Measurements from ENCODE around the gene ZNHIT1.

The ZNHIT1 gene

DNA sequence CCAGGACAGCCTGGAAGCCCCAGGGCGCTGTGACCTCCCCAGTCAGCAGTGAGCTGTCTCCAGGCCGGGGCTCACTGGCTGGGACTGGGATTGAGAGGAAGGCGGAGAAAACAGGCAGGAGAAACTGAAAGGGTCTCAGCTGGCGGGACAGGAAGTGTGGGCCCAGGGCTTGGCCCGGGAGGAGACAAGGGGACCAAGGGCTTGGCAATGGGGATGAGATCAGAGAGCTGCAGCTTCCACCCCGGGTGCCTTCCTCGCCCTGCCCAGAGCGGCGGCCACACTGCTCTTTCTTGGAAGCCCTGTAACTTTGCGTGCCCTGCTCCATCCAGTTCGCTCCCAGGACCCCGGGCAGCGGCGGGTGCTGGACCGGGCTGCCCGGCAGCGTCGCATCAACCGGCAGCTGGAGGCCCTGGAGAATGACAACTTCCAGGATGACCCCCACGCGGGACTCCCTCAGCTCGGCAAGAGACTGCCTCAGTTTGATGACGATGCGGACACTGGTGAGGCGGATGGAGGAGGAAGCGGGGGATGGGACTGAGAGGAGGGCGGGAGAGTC lies 4.4 kb downstream of the ZNHIT1 start:
- no peaks in the 10 kb centered on the region for H3K9me3 ChIP-seq
- TF ChIP-seq, protein P1, sequence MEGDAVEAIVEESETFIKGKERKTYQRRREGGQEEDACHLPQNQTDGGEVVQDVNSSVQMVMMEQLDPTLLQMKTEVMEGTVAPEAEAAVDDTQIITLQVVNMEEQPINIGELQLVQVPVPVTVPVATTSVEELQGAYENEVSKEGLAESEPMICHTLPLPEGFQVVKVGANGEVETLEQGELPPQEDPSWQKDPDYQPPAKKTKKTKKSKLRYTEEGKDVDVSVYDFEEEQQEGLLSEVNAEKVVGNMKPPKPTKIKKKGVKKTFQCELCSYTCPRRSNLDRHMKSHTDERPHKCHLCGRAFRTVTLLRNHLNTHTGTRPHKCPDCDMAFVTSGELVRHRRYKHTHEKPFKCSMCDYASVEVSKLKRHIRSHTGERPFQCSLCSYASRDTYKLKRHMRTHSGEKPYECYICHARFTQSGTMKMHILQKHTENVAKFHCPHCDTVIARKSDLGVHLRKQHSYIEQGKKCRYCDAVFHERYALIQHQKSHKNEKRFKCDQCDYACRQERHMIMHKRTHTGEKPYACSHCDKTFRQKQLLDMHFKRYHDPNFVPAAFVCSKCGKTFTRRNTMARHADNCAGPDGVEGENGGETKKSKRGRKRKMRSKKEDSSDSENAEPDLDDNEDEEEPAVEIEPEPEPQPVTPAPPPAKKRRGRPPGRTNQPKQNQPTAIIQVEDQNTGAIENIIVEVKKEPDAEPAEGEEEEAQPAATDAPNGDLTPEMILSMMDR (IDR thresholded peaks at IDR 0.05; ENCODE audit: low read depth, low read length) = no peak
- no peak overlapping the region for H3K4me3 ChIP-seq (ENCODE audit: low read depth, low read length)
- peaks cover 29% of the 10 kb centered on the region for H3K36me3 ChIP-seq
- no peaks in the 10 kb centered on the region for H3K4me1 ChIP-seq
- H3K27me3 ChIP-seq = no peaks in the 10 kb centered on the region
- DNase-seq = no peak

DNA sequence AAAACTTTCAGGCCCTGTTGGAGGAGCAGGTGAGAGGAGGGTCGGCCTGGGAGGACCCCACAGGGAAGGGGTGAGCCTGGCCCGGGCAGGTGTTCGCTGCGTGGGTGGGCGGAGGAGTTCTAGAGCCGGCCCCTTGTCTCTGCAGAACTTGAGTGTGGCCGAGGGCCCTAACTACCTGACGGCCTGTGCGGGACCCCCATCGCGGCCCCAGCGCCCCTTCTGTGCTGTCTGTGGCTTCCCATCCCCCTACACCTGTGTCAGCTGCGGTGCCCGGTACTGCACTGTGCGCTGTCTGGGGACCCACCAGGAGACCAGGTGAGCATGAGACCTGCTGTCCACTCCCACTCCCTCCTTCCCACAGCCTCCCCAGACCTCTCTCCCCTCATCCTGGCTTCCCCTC lies 5.6 kb downstream of the ZNHIT1 start:
- TF ChIP-seq, protein P1 (IDR thresholded peaks at IDR 0.05; ENCODE audit: low read depth, low read length) = no peak
- Histone ChIP-seq H3K27me3 (no peaks in the 10 kb centered on the region), H3K4me3 (ENCODE audit: low read depth, low read length) (no peak overlapping the region), H3K4me1 (no peaks in the 10 kb centered on the region), H3K36me3 (peaks cover 29% of the 10 kb centered on the region), H3K9me3 (no peaks in the 10 kb centered on the region)
- DNase-seq = no peak

DNA sequence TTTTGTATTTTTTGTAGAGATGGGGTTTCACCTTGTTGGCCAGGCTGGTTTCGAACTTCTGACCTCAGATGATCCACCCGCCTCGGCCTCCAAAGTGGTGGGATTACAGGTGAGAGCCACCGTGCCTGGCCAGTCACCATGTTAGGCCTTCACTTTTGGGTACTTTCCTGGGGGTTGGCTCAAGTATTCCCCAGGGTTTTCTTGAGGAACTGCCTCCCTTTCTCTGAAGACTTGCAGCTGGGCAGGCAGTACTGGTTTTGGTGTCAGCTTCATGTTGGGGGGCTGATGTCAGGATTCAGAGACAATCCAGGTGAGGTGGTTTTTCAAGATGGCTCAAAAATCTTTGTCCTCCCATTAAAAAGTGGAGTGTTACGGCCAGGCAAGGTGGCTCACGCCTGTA lies 7.7 kb downstream of the ZNHIT1 start:
- DNase-seq = no peak
- Histone ChIP-seq H3K4me3 (ENCODE audit: low read depth, low read length) (no peak overlapping the region), H3K4me1 (no peaks in the 10 kb centered on the region), H3K36me3 (peaks cover 29% of the 10 kb centered on the region), H3K27me3 (no peaks in the 10 kb centered on the region), H3K9me3 (no peaks in the 10 kb centered on the region)
- TF ChIP-seq, protein P1 (IDR thresholded peaks at IDR 0.05; ENCODE audit: low read depth, low read length) = no peak

DNA sequence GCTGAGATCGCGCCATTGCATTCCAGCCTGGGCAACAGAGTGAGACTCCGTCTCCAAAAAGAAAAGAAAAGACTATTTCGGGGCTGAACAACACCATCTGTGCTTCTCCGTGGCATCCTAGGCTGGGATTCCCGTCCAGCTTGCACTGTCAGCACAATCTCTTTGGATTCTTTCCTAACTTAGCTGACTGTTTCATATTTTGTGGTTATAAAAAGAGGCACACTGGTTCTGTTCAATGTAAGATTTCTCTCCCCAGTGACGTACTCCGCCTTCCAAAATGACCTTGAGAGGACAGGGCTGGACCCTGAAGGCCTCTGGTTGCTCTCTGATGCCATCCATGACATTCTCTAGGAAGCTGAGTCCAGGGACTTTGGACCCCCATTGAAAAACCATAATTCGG lies 8.8 kb downstream of the ZNHIT1 start:
- no peak for DNase-seq
- TF ChIP-seq, protein P1 (IDR thresholded peaks at IDR 0.05; ENCODE audit: low read depth, low read length) = no peak
- Histone ChIP-seq H3K4me1 (peaks cover 3% of the 10 kb centered on the region), H3K36me3 (peaks cover 29% of the 10 kb centered on the region), H3K9me3 (no peaks in the 10 kb centered on the region), H3K27me3 (no peaks in the 10 kb centered on the region), H3K4me3 (ENCODE audit: low read depth, low read length) (no peak overlapping the region)

DNA sequence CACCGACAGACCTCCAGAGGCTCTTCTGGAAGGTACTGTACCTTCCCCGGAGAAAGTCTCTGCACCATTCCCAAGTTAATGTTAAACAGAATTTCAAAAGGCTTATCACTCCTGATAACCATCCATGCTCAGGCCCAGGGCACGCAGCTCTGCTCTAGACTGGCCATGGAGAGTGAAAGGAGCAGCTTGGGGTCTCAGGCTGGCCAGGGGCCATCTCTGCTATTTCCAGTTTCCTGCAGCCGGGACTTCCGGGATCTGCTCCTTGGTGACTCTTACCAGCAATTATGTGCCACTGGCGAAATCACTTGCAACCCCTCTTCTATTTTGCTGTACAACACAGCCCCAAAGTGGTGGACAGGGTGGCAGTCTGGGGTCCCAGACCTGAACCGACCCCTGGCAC lies 13.7 kb downstream of the ZNHIT1 start:
- TF ChIP-seq, protein P1 (IDR thresholded peaks at IDR 0.05; ENCODE audit: low read depth, low read length) = no peak
- H3K4me3 ChIP-seq (ENCODE audit: low read depth, low read length) = peak overlapping the region; percentile 48
- peaks cover 6% of the 10 kb centered on the region for H3K4me1 ChIP-seq
- peaks cover 3% of the 10 kb centered on the region; the same call in 1 of the 2 replicates for H3K36me3 ChIP-seq
- no peak for DNase-seq
- no peaks in the 10 kb centered on the region for H3K27me3 ChIP-seq
- no peaks in the 10 kb centered on the region for H3K9me3 ChIP-seq

DNA sequence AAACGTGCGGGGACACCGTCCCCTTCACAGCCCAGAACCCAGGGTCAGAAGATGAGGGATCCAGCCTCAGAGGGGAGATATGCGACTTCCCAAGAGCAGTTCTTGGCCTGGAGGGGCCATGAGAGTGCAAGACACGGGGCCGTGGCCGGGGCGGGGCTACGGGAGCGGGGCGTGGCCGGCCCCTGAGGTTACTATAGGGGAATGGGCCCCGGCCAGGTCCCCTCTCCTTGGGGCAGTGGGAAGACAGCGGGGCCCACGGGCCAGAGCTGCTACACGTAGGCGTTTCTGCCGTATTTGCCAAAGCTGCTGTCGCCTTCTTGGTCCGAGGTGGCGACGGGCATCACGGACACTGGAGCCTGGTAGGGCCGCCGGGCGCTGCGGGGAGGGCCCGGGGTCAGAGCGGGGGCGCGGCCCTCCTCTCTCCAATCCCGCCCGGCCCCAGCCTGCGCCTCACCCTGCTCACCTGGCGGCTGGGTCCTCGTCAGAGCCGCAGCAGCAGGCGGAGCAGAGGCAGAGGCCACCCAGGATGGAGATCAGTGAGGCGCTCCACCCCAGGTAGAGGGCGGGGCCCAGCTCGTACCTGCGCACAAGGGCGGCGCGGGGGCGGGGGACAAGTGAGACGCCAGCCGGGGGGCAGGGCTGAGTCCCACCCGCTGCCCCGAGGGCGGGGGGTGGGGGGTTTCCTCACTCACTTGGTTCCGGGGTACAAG lies 14.3 kb downstream of the ZNHIT1 start:
- TF ChIP-seq, protein P1 (IDR thresholded peaks at IDR 0.05; ENCODE audit: low read depth, low read length) = no peak
- no peaks in the 10 kb centered on the region; the same call in 1 of the 2 replicates for H3K36me3 ChIP-seq
- H3K9me3 ChIP-seq = no peaks in the 10 kb centered on the region
- DNase-seq = no peak
- H3K4me3 ChIP-seq (ENCODE audit: low read depth, low read length) = peak overlapping the region; percentile 48
- H3K4me1 ChIP-seq = peaks cover 6% of the 10 kb centered on the region
- H3K27me3 ChIP-seq = no peaks in the 10 kb centered on the region
